ENCODE results near the gene TM9SF4. TPM values are rescaled to one million over a fixed set of nuclear protein-coding genes. Genes with fewer than 3 reads are reported as not detected.

Gene TM9SF4
- polyA plus RNA-seq, 3 donors: 65.3 to 68.8 (median 68.7) TPM

DNA sequence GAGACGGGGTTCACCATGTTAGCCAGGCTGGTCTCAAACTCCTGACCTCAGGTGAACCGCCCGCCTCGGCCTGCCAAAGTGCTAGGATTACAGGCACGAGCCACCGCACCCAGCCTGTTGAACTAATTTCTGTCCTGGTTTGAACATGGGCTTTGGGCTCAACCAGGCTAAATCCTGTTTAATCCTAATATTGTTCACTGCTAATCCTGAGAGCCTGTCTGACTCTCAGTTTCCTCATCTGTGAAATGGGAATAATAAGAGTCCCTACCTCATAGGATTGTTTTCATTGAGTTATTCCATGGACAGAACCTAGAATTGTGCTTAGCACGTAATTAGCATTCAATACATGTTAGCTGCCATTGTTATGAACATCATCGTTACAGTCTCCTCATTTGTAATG lies 17.4 kb downstream of the TM9SF4 start:
- no peak for DNase-seq (ENCODE audit: low read depth in 3 of 3, low spot score in 2 of 3)

DNA sequence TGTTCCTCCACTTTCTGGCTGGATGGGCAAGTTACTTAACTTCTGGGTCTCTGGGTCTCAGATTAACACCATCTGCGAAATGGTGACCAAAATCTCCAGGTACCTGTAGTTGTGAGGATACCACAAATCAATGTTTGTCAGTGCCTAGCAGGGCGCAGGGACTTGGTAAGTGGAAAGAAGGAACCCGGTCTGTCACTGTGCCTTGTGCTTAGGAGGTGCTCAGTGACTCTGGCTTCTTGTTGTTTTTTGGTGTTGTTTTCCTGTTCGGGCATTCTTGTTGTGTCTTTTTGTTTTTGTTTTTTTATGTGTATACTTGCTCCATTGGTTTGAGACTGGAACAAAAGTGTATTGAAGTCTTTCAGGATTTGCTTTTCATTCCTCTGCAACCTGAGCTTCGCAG lies 17.8 kb downstream of the TM9SF4 start:
- DNase-seq (ENCODE audit: low read depth in 3 of 3, low spot score in 2 of 3): no peak

DNA sequence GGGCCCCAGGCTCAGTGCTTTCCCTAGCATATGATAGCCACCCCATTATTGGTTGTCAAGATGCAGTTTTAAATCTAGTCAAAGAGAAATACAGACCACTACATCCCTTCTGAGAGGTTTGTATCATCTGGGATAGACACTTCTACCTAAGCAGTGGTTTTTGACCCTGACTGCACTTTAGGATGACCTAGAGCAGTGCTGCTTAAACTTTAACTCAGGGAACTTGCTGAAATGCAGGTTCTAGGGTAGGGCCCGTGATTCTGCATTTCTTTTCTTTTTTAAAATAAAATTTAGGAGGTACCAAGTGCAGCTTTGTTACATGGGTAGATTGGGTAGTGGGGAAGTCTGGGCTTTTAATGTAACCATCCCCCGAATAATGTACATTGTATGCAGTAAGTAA lies 18.7 kb downstream of the TM9SF4 start:
- no peak for DNase-seq (ENCODE audit: low read depth in 3 of 3, low spot score in 2 of 3)

DNA sequence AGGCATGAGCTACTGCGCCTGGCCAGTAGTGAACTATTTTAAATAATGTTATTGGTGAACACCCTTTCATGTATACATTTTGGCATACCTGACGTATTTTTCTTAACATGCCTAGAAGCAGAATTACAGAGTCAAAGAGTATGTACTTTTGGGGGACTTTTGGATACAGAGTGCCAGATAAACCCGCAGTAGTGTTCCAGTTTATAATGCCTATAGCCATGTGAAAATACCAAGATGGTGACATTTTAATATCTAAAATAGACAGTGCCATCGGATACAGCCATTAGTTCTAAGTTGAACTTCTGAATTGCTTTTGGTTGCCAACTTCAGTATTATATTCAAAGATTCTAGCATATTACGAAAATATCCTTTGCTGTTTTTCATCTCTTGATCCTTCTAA lies 20.3 kb downstream of the TM9SF4 start:
- DNase-seq (ENCODE audit: low read depth in 3 of 3, low spot score in 2 of 3): no peak

DNA sequence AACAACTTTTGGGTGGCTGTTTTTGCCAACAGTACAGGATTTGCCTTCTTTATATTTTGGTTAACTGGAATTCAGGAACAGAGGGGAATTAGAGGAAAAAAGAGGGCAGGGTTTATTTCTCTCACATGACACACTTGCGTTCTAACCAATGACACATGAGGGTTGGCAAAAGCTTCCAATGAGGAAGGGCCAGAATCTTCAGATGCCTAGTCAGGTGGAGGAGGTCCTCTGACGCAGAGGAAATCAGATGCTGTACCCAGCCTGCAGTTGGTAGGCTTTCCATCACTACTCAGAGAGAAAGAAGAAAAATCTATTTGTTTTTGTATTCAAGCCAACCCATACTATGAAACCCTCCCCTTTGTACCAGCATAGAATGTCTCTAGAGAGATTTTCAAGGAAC lies 20.8 kb downstream of the TM9SF4 start:
- DNase-seq (ENCODE audit: low read depth in 3 of 3, low spot score in 2 of 3): no peak

DNA sequence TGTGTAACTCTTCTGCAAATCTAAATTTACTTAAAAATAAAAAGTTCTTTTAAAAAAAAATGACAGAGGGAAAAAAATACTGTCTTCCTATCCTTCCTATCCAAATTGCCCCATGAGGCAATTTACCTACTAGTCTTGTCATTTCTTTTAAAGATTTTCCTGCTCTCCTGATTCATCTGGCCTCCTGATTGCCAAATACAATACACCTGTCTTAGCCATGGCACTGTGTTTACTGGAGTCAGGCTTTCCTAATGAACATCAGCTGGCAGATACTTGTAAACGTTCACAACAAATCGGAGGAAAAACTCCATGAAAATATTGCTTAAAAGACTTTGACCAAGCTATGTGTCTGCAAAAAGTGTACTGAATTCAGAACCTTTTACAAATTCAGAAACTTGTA lies 21.5 kb downstream of the TM9SF4 start:
- no peak for DNase-seq (ENCODE audit: low read depth in 3 of 3, low spot score in 2 of 3)

DNA sequence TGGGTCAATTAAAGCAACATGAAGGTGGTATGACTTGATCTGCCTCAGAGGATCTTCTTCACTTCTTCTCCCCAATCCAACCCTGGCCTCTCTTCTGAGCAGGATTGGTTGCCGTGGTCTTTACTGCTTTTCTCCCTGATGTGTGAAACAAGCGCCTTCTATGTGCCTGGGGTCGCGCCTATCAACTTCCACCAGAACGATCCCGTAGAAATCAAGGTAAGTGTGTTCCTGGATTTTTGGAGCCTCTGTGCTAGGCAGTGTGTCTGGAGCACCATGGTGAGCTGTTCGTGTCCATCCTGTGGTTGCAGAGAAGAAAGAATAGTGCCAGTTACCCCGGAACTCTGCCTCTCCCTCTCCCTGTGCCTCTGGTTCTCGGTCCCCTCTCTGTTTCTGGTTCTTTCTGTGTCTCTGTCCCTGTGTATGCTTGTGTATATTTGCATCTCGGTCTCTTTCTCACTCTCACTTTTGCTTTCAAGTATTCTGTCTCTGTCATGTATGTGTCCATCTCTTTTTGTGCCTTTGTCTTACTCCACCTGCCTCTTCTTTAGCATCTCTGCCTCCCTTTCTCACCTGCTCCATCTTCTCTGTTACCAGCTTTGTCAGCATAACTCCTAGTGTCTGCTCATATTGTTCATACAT lies 23.5 kb downstream of the TM9SF4 start:
- no peak for DNase-seq (ENCODE audit: low read depth in 3 of 3, low spot score in 2 of 3)

DNA sequence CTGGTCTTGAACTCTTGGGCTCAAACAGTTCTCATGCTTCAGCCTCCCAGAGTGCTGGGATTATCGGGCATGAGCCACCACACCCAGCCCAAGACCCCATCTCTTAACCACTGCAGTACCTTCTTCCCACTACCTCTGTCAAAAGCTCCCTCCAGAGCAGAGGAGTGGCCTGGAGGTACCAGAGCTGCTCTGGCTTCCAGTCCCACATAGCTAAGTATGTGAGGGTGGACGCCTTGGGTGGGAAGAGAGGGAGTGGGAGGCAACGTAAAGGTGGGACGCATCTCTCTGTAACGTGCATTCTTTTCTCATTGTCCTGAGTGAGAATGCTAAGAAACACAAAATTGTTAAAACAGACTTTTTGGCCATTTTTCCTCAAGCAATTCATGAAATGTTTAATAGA lies 24.5 kb downstream of the TM9SF4 start:
- no peak for DNase-seq (ENCODE audit: low read depth in 3 of 3, low spot score in 2 of 3)

DNA sequence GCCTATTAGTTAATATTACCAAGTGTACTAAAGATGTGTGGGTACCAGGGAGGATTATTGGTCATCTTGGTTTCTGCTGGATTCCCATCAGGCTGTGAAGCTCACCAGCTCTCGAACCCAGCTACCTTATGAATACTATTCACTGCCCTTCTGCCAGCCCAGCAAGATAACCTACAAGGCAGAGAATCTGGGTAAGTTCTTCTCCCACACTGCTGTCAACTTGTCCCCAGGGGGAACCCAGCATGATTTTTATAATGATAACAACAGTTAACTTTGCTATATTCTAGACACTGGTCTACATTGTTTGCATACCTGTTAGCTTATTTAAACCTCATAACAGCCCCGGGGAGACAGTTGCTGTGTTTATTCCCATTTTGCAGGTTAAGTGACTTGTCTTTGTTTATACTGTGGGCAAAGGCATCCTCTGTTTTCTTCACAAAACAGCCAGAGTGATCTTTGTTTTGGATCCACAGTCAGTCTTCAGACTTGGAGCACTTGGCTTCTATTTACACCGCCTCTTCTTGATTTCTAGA lies 26.5 kb downstream of the TM9SF4 start:
- DNase-seq (ENCODE audit: low read depth in 3 of 3, low spot score in 2 of 3): no peak

DNA sequence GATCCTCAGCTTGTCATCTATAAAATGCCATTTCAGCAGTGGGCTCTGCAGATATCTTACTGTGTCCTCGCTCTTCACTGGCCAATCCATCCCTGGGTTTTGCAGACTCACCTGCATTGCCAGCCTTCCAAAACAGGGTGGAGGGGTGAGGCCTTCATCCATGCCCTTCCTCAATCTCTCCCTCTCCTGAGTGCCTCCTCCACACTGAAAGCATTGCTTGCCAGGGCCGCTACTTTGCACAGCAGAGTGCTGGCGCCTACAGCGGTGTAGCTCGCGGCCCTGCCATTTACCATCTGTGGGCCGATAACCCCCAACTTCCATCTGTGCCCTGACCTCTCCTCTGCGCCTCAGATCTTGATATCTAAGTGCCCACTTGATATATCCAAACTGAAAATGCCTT lies 29.4 kb downstream of the TM9SF4 start:
- no peak for DNase-seq (ENCODE audit: low read depth in 3 of 3, low spot score in 2 of 3)

DNA sequence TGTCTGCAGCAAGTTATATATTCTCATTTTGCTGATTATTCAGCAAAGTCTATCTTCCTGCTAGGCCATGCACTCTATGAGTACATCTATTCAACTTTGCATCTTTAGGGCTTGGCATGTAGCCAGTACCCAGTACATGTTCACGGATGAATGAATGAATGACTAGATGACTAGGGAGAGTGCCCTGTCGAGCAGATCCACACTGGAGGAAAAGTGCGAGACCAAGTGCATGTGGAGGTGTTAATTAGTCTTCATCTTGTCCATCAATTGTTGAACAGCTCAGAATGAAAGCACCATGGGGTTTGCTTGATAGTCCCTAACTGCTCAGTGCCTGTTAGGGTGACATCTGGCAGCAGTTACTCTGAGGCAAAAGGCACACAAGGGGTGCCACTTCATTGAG lies 30.4 kb downstream of the TM9SF4 start:
- no peak for DNase-seq (ENCODE audit: low read depth in 3 of 3, low spot score in 2 of 3)

DNA sequence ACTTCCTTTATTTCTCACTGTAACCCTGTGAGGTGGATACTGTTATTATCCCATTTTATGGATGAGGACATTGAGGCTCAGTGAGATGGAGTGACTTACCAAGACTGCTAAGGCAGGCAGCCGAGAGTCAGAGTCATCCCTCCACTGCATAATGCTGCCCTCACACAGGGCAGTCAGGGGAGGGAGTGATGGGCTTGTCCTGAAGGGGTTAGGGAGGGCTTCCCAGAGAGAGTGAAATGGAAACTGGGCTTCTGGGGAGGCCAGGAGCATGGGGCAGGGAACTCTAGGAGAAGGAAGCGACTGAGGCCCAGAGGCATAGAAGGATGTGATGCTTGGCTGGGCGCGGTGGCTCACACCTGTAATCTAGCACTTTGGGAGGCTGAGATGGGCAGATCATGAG lies 31.1 kb downstream of the TM9SF4 start:
- DNase-seq (ENCODE audit: low read depth in 3 of 3, low spot score in 2 of 3): no peak

DNA sequence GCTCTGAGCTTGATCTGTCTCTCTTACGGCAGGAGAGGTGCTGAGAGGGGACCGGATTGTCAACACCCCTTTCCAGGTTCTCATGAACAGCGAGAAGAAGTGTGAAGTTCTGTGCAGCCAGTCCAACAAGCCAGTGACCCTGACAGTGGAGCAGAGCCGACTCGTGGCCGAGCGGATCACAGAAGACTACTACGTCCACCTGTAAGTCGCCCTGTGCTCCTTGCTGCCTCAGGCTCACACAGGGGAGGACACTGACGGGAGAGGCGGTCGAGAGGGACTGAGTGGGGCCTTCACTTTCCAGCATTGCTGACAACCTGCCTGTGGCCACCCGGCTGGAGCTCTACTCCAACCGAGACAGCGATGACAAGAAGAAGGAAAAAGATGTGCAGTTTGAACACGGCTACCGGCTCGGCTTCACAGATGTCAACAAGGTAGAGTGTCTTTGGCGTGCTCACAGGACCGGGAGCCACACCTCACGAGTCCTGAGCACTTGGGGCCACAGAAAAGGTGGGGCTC lies 32.0 kb downstream of the TM9SF4 start:
- no peak for DNase-seq (ENCODE audit: low read depth in 3 of 3, low spot score in 2 of 3)

DNA sequence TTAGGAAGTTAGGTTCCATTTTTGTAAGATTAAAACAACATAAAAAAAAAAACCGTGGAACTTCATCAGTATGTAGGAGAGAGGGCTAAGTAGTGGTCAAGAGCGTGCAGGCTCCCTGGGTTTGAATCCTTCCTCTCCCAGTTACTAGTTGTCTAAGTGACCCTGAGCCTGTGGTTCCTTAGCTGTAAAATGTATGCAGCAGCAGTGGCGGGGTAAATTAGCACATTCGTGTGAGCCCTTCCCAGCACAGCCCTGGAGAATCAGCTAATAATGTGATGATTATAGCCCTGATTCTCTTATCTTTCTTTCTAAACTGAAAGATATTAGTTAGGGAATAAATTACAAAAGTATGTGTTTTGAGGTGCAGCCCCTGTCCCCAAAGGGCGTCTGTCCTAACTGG lies 32.6 kb downstream of the TM9SF4 start:
- no peak for DNase-seq (ENCODE audit: low read depth in 3 of 3, low spot score in 2 of 3)

DNA sequence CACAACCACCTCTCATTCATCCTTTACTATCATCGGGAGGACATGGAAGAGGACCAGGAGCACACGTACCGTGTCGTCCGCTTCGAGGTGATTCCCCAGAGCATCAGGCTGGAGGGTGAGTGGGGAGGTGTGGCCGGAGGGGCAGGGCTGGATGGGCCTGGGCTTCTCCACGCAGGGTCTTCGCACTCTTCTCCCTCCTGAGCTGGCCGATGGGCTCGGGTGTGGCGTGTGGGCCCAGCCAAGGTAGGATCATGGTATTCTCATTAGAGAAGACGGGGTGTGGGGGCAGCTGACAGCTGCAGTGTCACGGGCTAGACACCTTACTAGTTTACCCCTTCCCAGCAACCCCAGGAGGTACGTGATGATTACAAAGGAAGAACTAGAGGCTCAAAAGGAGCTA lies 33.5 kb downstream of the TM9SF4 start:
- DNase-seq (ENCODE audit: low read depth in 3 of 3, low spot score in 2 of 3): no peak

DNA sequence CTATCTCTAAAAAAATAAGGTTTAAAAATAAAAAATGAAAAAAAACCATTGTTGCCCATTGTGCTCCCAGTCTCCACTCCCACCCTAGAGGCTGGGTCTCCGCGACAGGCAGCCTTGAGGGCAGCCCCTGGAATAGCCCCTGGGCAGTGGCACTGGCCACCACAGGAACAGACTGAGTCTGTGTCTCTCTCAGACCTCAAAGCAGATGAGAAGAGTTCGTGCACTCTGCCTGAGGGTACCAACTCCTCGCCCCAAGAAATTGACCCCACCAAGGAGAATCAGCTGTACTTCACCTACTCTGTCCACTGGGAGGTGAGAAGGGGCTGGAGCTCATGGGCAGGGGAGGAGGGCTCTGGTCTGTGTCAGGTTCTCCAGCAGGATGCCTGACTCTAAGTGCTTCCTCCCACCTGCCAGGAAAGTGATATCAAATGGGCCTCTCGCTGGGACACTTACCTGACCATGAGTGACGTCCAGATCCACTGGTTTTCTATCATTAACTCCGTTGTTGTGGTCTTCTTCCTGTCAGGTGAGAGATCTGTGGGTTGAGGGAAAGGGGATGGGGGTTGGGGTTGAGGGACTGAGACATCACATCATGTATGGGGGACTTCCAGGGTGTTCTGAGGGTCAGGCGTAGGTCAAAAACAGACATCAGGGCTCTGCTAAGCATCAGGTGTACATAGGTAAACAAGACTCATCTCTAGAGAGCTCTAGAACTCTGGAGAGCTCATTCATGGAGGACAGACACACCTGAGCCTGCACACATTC lies 35.6 kb downstream of the TM9SF4 start:
- DNase-seq (ENCODE audit: low read depth in 3 of 3, low spot score in 2 of 3): no peak

DNA sequence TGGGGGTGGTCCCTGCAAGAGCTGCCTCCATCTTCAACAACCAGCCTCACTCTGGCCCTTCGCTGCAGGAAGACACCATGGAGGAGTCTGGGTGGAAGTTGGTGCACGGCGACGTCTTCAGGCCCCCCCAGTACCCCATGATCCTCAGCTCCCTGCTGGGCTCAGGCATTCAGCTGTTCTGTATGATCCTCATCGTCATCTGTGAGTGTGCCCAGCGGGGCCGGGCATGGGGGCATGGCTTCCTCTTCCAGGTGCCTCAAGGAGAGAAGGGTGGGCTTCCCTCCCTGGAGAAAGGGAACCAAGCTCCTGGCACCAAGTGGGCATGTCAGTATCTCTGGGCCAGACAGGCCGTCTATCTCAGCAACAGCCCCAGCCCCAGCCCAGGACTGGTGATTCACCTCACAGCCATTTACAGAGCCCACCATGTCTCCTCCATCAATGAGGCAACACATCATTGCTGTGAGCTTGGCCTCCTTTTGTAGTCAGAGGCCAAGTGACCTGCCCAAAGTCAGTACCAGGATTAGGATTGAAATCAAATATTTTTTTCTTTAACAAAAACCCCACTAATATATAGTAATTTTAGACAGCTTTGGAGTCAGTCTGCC lies 40.2 kb downstream of the TM9SF4 start:
- DNase-seq (ENCODE audit: low read depth in 3 of 3, low spot score in 2 of 3): no peak

DNA sequence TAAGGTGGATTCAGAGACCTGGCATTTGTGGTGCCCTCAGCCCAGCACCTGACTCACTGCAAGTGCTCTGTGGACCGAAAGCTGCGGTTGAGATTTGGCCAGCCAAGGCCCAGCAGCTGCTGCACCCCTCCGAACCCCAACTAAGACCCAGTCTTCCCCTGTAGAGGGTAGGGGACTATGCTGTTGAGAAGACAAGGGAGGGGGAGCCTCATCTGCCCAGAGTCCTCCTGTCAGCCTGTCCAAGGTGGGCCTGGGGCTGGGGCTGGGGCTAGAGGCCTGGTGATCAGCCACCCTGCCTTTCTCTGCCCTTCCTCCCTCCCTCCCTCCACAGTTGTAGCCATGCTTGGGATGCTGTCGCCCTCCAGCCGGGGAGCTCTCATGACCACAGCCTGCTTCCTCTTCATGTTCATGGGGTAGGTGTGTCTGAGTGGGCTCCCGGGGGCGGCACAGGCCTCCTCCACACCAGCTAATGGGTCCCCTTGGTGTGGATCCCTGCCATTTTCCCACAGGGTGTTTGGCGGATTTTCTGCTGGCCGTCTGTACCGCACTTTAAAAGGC lies 40.9 kb downstream of the TM9SF4 start:
- no peak for DNase-seq (ENCODE audit: low read depth in 3 of 3, low spot score in 2 of 3)

DNA sequence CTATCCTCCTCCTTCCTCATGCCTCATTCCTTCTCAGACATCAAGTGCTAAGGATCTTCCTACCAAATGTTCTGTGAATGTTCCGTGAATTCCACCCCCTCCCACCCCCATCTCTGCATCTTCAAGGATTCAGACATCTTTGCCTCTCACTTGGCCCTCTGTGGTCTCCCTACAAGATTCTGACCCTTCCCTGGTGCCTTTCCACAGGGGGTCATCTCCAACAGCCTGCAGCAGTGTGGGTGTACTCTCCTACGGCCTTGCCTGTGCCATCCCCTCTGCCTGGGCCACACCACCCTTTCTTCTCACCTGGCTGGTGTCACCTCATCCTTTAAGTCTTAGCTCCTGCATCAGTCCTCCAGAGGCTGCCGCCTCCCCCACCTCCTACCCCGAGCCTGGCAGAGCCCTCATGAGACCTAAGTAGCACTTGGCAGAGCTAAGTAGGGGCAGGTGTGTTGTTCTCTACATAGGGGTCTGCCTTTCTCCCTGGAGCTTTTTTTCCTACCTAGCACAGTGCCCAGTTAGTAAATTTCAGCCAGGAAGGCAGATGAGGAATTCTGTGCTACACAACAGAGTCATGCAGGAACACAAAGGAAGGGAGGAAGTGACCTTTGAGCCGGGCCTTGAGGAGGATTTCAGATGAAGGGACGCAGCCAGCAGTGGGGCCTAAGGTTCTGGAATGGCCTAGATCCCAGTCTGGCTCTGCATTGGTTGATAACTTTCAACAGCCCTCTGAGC lies 43.1 kb downstream of the TM9SF4 start:
- DNase-seq (ENCODE audit: low read depth in 3 of 3, low spot score in 2 of 3): no peak

DNA sequence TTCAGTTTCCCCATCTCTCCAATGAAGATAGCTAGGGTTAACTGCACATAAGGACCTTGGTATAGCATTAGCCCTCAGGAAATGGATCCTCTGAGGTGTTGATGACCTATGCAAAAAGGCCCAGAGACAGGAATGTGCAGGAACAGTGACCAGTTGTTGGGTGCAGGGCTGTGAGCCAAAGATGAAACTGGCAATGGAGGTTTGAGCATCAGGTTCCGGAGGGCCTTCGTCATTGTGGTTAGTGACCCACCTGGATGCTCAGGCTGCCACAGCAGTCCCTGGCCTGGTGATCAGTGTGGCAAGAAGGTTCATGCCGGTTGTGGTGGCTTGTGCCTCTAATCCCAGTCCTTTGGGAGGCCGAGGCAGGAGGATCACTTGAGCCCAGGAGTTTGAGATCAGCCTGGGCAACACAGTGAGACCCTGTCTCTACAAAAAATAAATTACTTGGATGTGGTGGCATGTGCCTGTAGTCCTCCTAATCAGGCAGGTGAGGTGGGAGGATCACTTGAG lies 43.7 kb downstream of the TM9SF4 start:
- no peak for DNase-seq (ENCODE audit: low read depth in 3 of 3, low spot score in 2 of 3)

DNA sequence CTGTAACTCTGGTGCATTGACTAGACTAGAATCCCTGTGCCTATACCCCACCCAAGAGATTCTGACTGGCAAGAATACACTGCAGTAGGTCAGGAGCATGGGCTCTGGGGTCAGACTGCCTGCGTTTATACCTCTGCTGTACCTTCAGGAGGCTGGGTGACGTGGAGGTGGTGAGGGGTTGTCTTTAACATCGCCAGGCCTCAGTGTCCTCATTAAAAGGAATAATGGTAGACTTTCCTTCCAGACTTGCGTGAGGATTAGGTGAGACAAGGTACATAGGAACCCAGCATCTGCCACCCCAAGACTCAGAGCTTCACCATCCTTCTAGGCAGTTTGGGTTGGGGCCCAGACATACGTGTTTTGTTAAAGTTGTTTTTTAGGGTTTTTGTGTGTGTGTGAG lies 44.3 kb downstream of the TM9SF4 start:
- DNase-seq (ENCODE audit: low read depth in 3 of 3, low spot score in 2 of 3): no peak

Measured in right renal cortex interstitium (tissue), 3 donors.